Limb (tissue), 2 donors: ENCODE data around the gene TESK1.
A peak's percentile ranks its signal among the peaks of the same experiment; 100 is the strongest.
"Not testable (repeated sequence)": the region's sequence is repeated elsewhere in the genome, so short reads cannot be mapped to it uniquely, and the experiment has no call there.

Experiments used
- DNase-seq, 2 donors: peaks; one replicate each; pipeline ENCODE4 v3.0.0-alpha.2; 2016; ENCODE audit errors: extremely low spot score in 2 of 2

Gene TESK1

DNA sequence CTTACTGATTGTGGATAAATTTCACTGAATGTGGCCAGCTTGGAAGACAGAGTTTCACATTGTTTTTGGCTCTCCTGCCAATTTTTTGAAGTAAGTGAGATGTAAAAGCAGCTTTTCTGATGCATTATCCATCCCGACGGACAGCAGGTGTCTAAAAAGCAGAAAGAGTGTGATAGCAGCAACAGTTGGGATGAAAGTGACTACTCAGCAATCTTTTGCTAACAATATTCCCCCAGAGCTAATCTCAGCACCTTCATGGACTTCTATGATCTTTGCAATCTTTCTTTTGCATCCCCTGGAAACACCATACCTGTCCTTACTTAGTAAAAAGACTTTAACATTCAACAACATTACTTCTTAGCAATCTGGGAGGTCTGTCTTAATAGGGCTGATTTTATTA is 7.8 kb downstream of the TESK1 start:
- DNase-seq: no peak

DNA sequence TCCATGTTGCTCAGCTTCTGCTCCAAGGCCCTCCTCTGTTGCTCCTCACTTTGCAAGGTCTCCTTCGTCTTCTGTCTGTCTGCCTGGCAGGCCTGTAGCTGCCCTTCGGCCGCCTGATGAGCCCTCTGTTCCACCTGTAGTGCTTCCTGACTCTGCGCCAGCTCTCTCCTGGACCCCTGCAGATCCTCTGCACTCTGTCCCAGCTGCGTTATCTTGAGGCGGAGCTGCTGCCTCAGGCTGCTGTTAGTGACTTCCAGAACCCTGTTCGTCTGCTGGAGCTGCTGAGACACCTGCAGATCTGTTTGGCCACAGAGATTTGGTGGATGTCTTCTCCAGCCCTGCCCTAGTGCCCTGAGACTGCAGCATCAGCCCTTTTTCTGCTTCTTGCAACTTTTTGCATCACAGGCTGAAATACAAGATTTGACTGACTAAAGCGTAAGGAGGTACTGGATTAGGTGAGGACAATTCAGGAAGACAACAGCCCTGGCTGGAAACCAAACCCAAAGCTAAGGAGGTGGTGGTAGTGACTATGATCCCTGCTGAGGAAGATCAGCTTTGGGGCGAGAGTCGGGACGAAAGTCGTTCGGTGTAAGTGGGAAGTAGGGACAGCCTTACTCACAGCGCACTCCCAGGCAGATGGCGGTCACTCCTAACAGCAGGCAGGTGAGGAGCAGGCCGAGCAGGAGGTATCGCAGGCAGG is 11.1 kb downstream of the TESK1 start:
- no peak for DNase-seq

DNA sequence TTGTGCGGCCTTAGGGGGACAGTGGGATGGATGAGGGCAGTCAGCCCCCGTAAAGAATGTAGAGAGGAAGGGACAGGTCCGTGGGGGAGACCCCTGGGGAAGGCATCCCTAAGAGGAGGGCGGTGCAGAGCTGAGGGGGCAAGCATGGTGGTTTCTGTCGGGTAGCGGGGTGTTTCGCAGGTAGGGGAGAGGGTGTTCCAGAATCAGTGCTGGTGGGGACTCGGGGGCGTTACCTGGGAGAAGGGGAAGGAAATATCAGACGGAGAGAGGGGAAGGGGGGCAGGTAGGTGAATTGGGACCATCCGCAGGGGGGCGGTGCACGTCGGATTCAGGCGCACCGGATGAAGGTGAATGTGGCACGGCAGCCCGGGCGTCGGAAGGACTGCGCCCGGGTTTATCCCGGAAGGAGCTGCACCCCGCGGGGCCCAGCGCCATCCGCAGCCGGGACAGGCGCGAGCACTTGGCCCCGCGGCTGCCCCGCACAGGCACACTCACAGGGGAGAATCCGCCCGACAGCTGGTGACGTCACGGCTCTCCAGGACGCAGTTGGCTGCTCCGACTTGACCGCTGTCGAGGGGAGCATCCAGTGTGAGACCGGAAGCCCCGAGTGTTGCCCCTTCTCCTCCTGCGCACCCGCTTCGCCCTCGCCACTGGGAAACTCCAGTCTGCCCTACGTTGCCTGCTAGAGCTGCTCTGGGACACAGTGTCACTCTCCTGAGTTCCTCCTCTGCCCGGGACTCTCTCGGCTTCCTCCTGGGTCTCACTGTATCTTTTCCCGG is 11.8 kb downstream of the TESK1 start:
- peak; percentile 15 to 62 for DNase-seq

DNA sequence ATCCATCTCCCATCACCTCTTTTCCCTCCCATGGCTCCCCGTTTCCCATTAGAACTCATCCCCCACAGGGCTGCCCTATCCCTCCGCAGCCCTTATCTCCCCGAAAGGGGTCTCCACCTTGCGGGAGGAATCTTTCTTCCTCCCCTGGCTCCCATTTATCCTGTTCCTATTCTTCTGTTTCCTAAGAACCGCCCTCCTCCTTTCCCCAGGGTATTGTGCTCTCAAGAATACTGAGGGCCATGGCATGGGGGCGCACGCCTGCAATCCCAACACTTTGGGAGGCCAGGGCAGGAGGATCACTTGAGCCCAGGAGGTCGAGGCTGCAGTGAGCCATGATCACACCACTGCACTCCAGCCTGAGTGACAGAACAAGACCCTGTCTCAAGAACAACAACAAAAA is 12.5 kb downstream of the TESK1 start:
- no peak for DNase-seq

DNA sequence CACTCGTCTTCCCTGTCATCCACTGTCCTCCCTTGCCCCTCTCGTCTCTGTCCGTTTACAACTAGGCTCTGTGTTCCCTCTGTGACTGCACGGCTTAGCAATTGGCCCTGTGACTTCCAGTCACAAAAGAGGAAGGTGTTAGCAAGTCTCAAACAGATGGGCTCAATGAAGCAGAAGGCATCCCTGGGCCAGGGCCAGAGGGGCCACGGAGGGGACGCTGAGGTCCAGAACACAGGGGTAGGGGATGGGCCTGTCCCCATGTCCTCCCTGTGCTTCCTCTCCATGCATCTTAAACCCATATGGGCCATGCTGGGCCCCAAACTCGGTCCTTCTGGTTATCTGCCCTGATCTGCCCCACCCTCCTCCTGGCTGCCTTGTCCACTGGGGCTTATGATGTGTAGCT is 13.3 kb downstream of the TESK1 start, which contains the start of gene CD72:
Gene CD72 (minus strand): TSS at position 89 of the 403 bp plus-strand sequence. CDS start 110 bp downstream, outside the sequence.
- no peak for DNase-seq

DNA sequence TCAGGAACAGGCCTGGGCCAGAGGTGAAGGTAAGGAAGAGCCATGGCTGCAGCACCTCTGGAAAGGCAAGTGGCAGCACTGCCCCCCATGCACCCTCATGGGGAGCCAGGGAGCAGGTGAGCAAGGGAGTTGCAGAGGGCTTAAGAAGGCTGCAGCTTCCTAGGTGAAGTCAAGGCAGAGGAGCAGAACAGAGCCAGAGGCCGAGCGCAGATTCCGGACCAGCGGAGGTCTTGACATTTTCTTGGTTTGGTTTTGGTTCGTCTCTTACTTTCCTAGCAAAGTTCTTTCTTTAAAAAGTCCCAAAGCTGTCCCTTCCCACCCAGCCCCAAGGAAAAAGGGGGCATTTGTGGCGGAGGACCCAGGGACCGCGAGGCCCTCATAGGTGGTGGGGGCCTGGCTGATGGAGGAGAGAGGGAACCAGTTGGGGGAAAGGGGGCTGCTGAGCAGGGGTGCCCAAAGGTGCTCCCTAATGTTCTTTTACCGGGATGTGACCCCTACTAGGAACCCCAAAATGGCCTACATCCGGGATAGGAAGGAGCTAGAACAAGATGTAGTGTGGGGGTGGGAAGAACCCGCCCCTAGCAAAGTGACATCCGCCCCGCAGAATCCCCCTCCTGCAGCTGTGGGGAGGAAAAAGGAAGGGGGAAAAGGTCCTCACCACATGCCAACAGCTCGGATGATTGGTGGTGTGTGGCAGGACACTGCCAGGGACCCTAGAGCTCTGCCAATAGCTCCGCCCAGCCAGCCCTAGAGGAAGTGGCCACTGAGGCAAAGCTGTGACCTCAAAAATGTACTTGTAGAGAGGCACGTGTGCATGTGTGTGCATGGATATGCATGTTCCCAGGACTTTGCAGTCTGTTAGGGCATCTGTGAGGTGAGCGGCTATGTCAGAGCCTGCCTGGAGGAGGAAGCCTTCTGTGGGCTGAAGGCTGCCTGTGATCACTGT is 14.1 kb downstream of the TESK1 start:
- DNase-seq: no peak

DNA sequence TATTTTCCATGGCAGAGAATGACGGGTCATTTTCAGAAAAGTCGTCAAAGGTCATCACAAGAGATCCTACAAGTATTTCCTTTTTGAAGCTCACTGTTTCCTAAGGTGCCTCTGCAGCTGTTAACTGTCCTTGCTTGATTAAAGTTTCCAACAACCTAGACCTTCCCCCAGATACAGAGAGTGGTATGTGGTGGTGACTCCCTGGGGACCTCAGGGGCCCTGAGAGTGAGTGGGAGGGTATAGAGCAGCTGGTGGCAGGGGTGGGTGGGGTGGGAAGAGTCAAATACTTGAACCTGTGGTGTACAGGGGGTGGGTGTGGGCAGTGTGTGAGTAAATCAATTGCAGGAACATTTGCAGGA is 14.7 kb downstream of the TESK1 start:
- no peak for DNase-seq

DNA sequence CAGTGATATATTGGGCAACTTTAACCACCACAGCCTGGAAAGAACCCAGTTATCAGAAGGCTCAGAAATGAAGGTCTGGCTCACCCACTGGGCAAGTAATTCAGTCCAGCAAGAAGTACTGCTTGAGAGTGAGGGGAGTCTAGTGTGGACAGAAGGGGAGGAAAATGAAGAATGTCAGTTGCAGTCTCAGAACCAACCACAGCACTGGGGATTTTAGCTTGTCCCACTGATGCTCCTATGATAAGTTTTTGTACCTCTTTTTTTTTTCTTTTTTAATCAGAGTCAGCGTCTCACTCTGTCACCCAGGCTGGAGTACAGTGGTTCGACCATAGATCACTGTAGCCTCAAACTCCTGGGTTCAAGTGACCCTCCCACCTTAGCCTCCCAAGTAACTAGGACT is 22.5 kb downstream of the TESK1 start:
- DNase-seq: no peak

DNA sequence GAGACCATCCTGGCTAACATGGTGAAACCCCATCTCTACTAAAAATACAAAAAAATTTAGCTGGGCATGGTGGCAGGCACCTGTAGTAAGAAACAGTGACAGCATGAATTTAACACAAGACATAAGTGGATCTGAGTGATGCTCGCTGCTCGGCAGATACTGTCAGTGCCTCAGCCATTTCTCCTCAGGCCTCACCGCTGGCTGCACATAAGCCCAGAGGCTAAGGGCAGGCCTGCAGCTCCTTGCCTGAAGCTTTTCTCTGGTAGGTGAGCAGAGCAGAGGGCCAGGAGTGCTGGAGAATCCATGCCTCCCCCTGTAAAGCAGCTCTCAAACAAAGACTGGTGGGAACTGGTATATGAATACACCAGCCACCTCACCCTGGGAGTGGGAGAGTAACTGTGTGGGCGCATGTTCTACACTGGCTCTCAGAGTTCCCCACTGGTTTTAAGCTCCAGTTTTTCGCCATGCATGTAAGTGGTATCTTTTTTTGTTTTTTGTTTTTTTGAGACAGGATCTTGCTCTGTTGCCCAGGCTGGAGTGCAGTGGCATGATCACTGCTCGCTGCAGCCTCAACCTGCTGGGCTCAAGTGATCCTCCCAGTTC is 23.4 kb downstream of the TESK1 start:
- no peak for DNase-seq

DNA sequence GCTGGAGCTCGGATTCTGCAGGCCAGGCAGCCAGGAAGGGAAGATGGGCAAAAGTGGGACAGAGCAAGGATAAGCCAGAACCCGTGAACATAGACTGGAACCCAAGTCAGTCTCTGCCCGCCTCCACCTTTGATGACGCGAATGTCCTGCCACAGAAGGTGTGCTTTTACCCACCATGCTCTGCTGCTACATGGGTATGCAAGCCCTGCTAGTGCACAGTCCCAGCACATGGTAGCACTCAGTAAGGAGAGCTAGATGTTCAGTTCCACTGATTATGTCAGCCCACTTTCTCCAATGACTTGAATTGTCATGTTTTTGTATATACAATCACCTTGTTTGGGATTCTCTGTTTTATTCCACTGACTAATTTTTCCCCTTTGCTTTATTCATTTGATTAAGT is 24.5 kb downstream of the TESK1 start:
- no peak for DNase-seq

DNA sequence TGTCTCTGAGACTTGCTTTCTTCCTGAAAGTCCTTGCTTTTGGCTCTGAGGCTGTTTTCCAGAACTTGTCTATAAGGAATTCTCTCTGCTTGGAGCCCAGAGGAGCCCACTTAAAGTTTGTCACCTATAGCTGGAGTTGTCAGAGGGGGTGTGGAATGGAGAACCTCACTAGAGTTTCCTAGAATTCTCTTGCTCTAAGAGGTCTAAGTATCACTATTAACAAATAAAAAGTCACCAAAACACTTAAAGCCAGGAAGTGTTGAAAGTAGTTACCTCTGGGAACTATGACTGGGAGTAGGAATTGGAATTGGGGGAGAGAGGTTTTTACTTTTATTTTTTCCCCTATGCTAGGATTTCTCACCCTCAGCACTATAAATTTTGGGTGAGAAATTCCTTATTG is 30.7 kb downstream of the TESK1 start:
- DNase-seq: no peak

DNA sequence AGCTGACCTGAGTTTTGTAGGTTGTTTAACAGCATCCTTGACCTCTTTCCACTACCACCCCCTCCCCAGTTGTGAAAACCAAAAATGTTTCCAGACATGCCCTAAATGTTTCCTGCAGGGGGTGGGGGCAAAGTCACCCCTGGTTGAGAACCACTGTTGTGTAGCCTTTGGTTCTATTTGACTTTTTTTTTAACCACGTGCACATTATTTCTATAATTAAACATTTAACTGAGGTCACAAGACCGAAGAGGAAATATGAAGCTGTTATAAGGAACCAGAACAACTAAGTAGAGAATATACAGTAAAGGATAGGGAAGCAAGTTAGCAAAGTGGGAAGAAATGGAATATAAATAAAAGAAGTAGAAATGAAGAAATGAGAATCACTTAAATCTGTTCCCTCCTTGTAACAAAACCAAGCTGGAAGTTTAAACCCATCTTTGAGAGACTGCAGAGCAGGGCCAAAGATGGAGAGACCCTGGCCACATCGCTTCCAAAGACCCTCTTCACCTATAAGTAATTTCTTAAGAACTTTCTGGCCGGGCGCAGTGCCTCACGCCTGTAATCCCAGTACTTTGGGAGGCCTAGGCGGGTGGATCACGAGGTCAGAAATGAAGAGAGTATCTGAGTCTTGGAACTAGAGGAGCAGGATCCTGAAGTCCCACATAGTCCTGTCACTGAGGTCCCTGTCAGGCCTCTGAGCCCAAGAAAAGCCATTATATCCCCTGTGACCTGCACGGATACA is 31.2 kb downstream of the TESK1 start:
- DNase-seq: no peak

DNA sequence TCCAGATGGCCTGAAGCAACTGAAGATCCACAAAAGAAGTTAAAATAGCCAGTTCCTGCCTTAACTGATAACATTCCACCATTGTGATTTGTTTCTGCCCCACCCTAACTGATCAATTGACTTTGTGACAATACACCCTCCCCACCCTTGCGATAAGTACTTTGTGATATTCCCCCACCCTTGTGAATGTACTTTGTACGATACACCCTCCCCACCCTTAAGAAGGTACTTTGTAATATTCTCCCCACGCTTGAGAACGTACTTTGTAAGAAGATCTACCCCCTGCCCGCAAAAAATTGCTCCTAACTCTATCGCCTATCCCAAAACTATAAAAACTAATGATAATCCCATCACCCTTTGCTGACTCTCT is 31.8 kb downstream of the TESK1 start:
- DNase-seq: not testable (repeated sequence)

DNA sequence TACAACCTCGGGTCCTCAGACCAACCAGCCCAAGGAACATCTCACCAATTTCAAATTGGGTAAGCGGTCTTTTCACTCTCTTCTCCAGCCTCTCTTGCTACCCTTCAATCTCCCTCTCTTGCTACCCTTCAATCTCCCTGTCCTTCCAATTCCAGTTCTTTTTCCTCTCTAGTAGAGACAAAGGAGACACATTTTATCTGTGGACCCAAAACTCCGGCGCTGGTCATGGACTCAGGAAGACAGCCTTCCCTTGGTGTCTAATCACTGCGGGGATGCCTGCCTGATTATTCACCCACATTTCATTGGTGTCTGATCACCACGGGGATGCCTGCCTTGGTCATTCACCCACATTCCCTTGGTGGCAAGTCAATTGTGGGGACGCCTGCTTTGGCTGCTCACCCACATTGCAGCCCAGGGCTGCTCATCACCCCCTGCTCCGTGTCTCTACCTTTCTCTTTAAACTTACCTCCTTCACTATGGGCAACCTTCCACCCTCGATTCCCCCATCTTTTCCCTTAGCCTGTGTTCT is 32.4 kb downstream of the TESK1 start:
- DNase-seq: not testable (repeated sequence)

DNA sequence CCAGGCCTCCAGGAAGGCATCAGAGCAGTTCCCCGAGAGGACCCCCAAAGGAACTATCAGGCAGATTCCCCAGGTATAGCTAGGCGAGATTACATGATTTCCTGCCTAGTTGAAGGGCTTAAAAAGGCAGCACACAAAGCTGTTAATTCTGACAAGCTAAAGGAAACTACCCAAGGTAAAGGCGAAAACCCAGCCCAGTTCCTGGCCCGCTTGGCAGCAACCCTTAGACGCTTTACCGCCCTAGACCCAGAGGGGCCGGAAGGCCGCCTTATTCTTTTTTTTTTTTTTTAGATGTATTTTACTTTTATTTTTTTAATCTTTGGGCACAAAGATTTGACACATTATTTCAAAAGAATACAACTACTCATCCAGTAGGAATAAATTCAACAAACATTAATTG is 33.7 kb downstream of the TESK1 start:
- DNase-seq: not testable (repeated sequence)

DNA sequence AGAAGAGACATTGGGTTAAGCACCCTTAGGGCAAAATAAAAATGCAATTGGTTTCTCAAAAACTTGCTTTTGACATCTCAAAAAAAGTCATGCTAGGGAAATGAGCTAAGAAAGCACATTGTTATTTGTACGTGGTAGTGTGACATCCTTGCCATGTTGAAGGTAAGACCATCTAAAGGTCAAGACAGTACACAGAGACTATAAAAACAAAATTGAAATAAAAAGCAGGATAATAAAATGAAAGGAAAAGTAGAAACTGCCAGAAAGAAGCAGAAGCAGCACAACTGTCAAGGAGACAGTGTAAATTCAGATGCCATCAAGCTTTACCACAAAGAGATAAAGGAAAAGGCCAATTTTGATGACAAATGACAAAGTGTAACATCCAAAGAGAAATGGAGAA is 34.2 kb downstream of the TESK1 start:
- not testable (repeated sequence) for DNase-seq

DNA sequence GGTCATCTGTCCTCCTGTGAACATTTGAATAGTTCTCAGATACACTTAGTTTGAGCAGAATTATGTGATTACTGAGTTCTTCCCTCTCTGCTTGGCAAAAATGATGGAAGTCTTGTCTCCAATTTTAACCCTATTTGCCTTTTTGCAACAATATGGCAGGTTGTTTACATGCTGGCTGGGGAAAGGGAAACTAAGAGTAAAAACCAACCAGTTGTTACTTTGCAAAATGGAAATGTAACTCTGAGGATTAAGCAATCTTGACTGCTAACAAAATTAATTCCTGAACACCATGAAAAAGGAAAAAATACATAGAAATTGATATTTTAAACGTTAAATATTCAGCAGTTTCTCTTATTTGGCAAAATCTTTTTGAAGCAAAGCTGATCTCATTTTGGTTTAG is 34.6 kb downstream of the TESK1 start:
- no peak for DNase-seq

DNA sequence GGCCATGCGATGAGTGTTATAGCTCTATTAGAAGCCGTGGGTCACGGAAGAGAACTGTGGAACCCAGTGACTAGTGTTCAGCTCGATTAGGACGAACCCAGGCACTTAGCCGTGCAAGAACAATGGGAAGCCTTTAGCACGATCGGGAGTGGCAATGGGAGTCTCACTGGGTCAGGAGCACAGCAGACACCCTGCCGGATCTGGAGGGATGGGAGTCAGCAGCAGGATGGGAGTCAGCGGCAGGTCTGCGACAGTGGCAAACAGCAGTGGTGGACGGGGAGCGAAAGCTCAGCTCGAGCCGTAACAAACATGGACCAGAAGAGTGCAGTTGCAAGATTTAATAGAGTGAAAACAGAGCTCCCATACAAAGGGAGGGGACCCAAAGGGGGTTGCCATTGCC is 35.4 kb downstream of the TESK1 start:
- DNase-seq: not testable (repeated sequence)

DNA sequence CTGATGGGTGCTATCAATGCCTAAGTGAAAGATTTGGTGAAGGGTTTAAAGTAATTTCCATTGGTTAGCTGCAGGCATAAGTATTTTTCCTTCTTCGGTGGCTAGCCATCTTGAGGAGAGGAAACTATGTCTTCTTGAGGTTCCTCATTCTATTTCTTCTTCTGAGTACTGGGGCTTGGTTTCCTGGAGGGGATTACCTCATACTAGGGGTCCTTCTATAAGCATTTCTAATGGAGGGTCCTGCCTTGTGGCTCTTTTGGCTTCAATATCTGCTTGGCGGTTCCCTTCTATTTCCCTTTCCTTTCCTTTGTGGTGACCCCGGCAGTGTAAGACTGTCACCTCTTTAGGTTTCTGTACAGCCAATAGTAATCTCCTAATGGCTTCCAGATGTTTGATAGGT is 36.4 kb downstream of the TESK1 start:
- not testable (repeated sequence) for DNase-seq

DNA sequence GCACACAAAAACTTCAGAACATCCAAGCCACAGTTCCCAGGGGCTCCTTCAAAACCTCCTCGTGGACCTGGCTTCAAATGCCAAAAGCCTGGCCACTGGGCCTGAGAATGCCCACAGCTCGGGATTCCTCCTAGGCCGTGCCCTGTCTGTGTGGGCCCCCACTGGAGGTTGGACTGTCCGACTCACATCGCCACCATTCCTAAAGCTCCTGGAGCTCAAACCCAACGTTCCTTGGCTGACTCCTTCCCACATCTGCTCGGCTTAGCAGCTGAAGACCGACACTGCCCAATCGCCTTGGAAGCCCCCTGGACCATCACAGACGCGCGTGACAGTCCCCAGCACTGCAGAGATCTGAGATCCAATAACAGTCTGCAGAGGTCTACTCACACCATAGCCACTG is 38.0 kb downstream of the TESK1 start:
- DNase-seq: no peak

DNA sequence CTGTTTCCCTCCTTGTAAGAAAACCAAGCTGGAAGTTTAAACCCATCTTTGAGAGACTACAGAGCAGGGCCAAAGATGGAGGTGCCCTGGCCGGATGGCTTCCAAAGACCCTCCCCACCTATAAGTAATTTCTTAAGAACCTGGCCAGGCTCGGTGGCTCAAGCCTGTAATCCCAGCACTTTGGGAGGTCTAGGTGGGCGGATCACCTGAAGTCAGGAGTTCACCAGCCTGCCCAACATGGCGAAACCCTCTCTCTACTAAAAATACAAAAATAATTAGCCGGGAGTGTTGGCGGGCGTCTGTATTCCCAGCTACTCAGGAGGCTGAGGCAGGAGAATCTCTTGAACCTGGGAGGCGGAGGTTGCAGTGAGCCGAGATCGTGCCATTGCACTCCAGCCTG is 40.7 kb downstream of the TESK1 start:
- not testable (repeated sequence) for DNase-seq
